ENCODE data around the gene TNFSF18. TPM values are rescaled to one million over a fixed set of nuclear protein-coding genes. Genes with fewer than 3 reads are reported as not detected.
A peak's percentile ranks its signal among the peaks of the same experiment; 100 is the strongest.
"Not testable (repeated sequence)": the region's sequence is repeated elsewhere in the genome, so short reads cannot be mapped to it uniquely, and the experiment has no call there.

The TNFSF18 gene, protein sequence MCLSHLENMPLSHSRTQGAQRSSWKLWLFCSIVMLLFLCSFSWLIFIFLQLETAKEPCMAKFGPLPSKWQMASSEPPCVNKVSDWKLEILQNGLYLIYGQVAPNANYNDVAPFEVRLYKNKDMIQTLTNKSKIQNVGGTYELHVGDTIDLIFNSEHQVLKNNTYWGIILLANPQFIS
- total RNA-seq, result not detected

DNA sequence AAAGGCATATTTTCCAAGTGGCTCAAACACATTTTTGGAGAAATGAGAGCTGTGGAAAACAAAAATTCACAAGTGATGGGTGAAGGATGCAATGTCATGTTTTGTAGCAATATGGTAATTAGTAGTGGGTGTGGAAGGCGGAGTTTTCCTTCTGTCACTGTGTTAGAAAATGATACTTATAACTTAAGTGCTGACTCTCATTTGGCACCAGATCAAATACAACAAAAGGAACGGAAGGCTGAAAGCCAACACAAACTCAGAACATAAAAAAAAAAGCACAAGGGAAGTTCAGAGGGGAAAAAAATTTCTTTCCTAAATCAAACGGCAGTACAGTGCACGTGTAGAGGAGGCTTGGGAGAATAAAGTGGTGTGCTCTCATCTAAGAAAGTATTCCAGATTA, at the start of gene TNFSF18:
Gene TNFSF18 (minus strand): TSS at position 77 of the 400 bp plus-strand sequence. CDS start 45 bp downstream, at position 32.
- ATAC-seq (ENCODE audit: low read depth), result no peak
- no peaks in the 10 kb centered on the region for H3K9me3 Mint-ChIP-seq
- POLR2A ChIA-PET, result no interaction called here
- no peaks in the 10 kb centered on the region for H3K27me3 Mint-ChIP-seq
- no peak for DNase-seq
- H3K4me3 Mint-ChIP-seq, result no peak within 1 kb of the TSS
- H3K4me1 Mint-ChIP-seq, result peaks cover 3% of the 10 kb centered on the region
- no peaks in the 10 kb centered on the region for H3K36me3 Mint-ChIP-seq
- H3K27ac Mint-ChIP-seq, result no peak within 1 kb of the TSS

- POLR2A ChIA-PET, result no interaction called here
- Mint-ChIP-seq H3K9me3 (peaks cover 3% of the 10 kb centered on the region), H3K36me3 (peaks cover 5% of the 10 kb centered on the region), H3K4me3 (no peak overlapping the region), H3K27ac (no peak overlapping the region), H3K4me1 (no peaks in the 10 kb centered on the region), H3K27me3 (no peaks in the 10 kb centered on the region)
- DNase-seq (no peak), ATAC-seq (ENCODE audit: low read depth) (no peak)
Observed at GRCh38 chr1:173099166-173099565, 48.4 kb upstream of the TNFSF18 start.

DNA sequence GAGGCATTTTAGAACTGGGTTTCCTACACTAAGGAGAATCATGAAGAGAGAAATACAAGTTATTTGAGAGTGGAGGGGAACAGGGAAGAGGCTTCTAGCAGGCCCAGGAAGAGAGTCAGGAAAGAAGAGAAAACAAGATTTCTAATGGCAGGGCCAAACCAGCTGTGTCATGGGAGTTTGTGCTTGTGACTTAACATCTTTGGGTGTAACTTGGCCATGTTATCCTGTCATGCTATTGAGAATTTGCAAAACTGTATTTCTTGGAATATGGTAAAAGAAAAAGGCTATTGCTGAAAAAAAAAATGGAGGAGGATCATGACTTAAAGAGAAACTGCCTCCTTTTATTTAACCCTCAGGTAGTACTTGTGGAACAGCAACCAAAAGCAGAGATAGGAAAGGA, 47.4 kb upstream of the TNFSF18 start:
- ATAC-seq (ENCODE audit: low read depth) (no peak), DNase-seq (no peak)
- Mint-ChIP-seq H3K4me3 (no peak overlapping the region), H3K9me3 (peaks cover 3% of the 10 kb centered on the region), H3K36me3 (peaks cover 5% of the 10 kb centered on the region), H3K27me3 (no peaks in the 10 kb centered on the region), H3K27ac (no peak overlapping the region), H3K4me1 (no peaks in the 10 kb centered on the region)
- POLR2A ChIA-PET, result no interaction called here

GRCh38 chr1:173097001-173097400, 46.3 kb upstream of the TNFSF18 start:
- DNase-seq (no peak), ATAC-seq (ENCODE audit: low read depth) (no peak)
- Mint-ChIP-seq H3K27me3 (no peaks in the 10 kb centered on the region), H3K4me1 (no peaks in the 10 kb centered on the region), H3K9me3 (peaks cover 1% of the 10 kb centered on the region), H3K4me3 (no peak overlapping the region), H3K27ac (no peak overlapping the region), H3K36me3 (peaks cover 3% of the 10 kb centered on the region)
- POLR2A ChIA-PET, result no interaction called here

- H3K36me3 Mint-ChIP-seq, result peaks cover 3% of the 10 kb centered on the region
- no peaks in the 10 kb centered on the region for H3K4me1 Mint-ChIP-seq
- no peak overlapping the region for H3K4me3 Mint-ChIP-seq
- DNase-seq, result no peak
- POLR2A ChIA-PET, result no interaction called here
- H3K27ac Mint-ChIP-seq, result no peak overlapping the region
- no peaks in the 10 kb centered on the region for H3K27me3 Mint-ChIP-seq
- no peak for ATAC-seq (ENCODE audit: low read depth)
- no peaks in the 10 kb centered on the region for H3K9me3 Mint-ChIP-seq
Observed at GRCh38 chr1:173095632-173096031, 44.9 kb upstream of the TNFSF18 start.

GRCh38 chr1:173094541-173094940, 43.8 kb upstream of the TNFSF18 start:
- H3K9me3 Mint-ChIP-seq, result no peaks in the 10 kb centered on the region
- POLR2A ChIA-PET, result no interaction called here
- ATAC-seq (ENCODE audit: low read depth), result no peak

DNA sequence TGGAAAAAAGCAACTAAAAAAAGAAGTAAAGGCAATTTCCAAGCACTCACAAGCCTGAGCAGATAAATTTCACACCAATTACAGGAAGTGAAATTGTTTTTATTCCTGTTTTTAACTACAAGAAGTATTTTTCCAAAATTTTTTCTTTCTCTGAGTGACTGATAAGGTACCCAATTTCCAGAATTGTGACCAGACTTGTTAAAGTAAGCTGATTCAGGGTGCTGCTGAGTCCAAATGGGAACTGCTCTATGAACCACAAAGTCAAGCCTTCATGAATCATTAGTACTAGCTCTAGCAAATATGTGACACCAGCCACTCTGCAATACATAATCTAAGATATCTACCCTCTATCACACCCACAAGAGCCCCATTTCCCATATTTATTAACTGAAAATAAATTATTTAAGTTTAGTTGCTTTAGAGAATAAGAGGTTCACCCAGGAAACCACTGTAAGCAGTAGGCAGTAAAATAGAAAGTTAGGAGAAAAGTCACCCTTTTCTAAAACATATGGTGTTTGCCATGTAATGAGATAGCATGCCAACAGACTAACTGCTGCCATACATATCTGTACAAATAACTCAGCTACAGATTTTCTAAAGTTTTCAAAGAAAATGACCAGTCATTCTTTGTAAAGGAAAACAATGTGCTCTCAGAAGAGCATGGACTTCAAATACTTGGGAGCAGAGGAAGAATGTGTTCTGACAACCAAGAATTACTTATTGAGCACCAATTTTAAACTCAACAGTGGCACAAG, 43.1 kb upstream of the TNFSF18 start:
- Mint-ChIP-seq H3K4me3 (no peak overlapping the region), H3K27me3 (no peaks in the 10 kb centered on the region), H3K36me3 (peaks cover 3% of the 10 kb centered on the region), H3K27ac (no peak overlapping the region), H3K4me1 (no peaks in the 10 kb centered on the region), H3K9me3 (no peaks in the 10 kb centered on the region)
- DNase-seq (no peak), ATAC-seq (ENCODE audit: low read depth) (no peak)
- POLR2A ChIA-PET, result no interaction called here

More at GRCh38 chr1:173094541-173094940, 43.8 kb upstream of the TNFSF18 start:
- DNase-seq, result no peak
- Mint-ChIP-seq H3K27me3 (no peaks in the 10 kb centered on the region), H3K4me3 (no peak overlapping the region), H3K27ac (no peak overlapping the region), H3K4me1 (no peaks in the 10 kb centered on the region), H3K36me3 (peaks cover 3% of the 10 kb centered on the region)

GRCh38 chr1:173084292-173084691, 33.6 kb upstream of the TNFSF18 start:
- Mint-ChIP-seq H3K4me3 (no peak overlapping the region), H3K27me3 (peaks cover 14% of the 10 kb centered on the region), H3K4me1 (no peaks in the 10 kb centered on the region), H3K36me3 (no peaks in the 10 kb centered on the region), H3K27ac (no peak overlapping the region), H3K9me3 (peaks cover 8% of the 10 kb centered on the region)
- ATAC-seq (ENCODE audit: low read depth), result no peak
- no peak for DNase-seq
- POLR2A ChIA-PET, result no interaction called here

- Mint-ChIP-seq H3K36me3 (no peaks in the 10 kb centered on the region), H3K4me1 (no peaks in the 10 kb centered on the region), H3K27me3 (peaks cover 14% of the 10 kb centered on the region), H3K4me3 (no peak overlapping the region), H3K9me3 (peaks cover 8% of the 10 kb centered on the region), H3K27ac (no peak overlapping the region)
- DNase-seq, result no peak
- ATAC-seq (ENCODE audit: low read depth), result no peak
- POLR2A ChIA-PET, result no interaction called here
Observed at GRCh38 chr1:173082913-173083312, 32.2 kb upstream of the TNFSF18 start.

- H3K9me3 Mint-ChIP-seq, result peaks cover 11% of the 10 kb centered on the region
- ATAC-seq (ENCODE audit: low read depth); H3K4me1 Mint-ChIP-seq; H3K27ac Mint-ChIP-seq; H3K27me3 Mint-ChIP-seq; H3K4me3 Mint-ChIP-seq; H3K36me3 Mint-ChIP-seq; POLR2A ChIA-PET; DNase-seq: not testable (repeated sequence)
Observed at GRCh38 chr1:173074217-173074616, 23.5 kb upstream of the TNFSF18 start.

- H3K36me3 Mint-ChIP-seq, result no peaks in the 10 kb centered on the region
Observed at GRCh38 chr1:173064011-173064410, 13.3 kb upstream of the TNFSF18 start.

DNA sequence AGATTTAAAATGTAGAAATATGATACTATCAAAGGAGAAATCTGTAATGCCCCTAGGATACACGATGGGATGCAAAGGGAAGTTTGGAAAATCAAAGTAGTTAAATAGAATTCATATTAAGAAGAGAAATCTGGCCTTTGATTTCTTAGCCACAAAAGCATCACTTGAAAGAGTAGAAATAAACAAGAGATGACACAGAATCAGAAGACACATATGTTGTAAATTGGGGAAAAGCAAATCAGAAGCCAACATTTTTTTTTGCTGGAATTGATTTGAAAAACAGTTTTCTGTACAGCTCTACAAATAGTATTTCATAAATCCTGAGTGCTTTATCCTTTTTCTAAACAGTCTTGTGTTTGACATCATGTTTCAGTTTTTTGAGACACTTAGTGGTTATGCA, 12.4 kb upstream of the TNFSF18 start:
- peaks cover 2% of the 10 kb centered on the region for H3K9me3 Mint-ChIP-seq
- POLR2A ChIA-PET, result no interaction called here
- peaks cover 9% of the 10 kb centered on the region for H3K4me1 Mint-ChIP-seq
- no peaks in the 10 kb centered on the region for H3K36me3 Mint-ChIP-seq
- peaks cover 4% of the 10 kb centered on the region for H3K27me3 Mint-ChIP-seq
- ATAC-seq (ENCODE audit: low read depth), result no peak
- no peak overlapping the region for H3K4me3 Mint-ChIP-seq
- no peak for DNase-seq
- H3K27ac Mint-ChIP-seq, result no peak overlapping the region

More at GRCh38 chr1:173064011-173064410, 13.3 kb upstream of the TNFSF18 start:
- Mint-ChIP-seq H3K27ac (no peak overlapping the region), H3K4me1 (peaks cover 9% of the 10 kb centered on the region), H3K9me3 (peaks cover 2% of the 10 kb centered on the region), H3K4me3 (no peak overlapping the region), H3K27me3 (peaks cover 4% of the 10 kb centered on the region)
- POLR2A ChIA-PET, result no interaction called here
- no peak for DNase-seq
- ATAC-seq (ENCODE audit: low read depth), result no peak

GRCh38 chr1:173062150-173062938, 11.6 kb upstream of the TNFSF18 start:
- Mint-ChIP-seq H3K27ac (no peak overlapping the region), H3K4me3 (no peak overlapping the region), H3K27me3 (peaks cover 4% of the 10 kb centered on the region), H3K4me1 (peaks cover 9% of the 10 kb centered on the region), H3K36me3 (no peaks in the 10 kb centered on the region), H3K9me3 (peaks cover 1% of the 10 kb centered on the region)
- no peak for DNase-seq
- POLR2A ChIA-PET, result interaction anchor here (1.2 kb wide), 1 partner anchor 17 kb away, joined by 3 read pairs; no protein-coding TSS in a partner anchor
- ATAC-seq (ENCODE audit: low read depth), result peak; percentile 61

DNA sequence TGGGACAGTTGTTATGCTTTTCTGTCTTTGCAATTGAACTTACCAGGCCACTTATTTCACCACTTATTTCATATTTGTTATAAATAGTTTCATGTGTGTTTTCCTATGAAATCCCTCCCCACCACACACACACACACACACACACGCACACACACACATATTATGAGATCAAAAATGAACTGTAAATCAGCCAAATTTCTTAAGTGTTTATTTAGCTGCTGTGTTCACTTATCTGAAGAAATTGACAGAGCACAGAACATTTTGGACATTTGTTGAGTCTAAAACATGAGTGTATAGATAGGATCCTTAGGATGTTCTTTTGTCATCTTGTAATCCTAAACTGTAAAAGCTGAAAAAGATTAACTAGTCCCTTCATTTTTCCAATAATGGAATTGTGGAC, 7.8 kb upstream of the TNFSF18 start:
- Mint-ChIP-seq H3K9me3 (no peaks in the 10 kb centered on the region), H3K36me3 (no peaks in the 10 kb centered on the region)
- POLR2A ChIA-PET, result no interaction called here

More for the DNA sequence above, 7.8 kb upstream of the TNFSF18 start:
- no peak for ATAC-seq (ENCODE audit: low read depth)
- H3K4me3 Mint-ChIP-seq, result no peak overlapping the region
- peaks cover 9% of the 10 kb centered on the region for H3K4me1 Mint-ChIP-seq
- no peak overlapping the region for H3K27ac Mint-ChIP-seq
- DNase-seq, result no peak
- H3K27me3 Mint-ChIP-seq, result no peaks in the 10 kb centered on the region
